CD4-positive, alpha-beta memory T cell (primary cell): Measurements from ENCODE around the gene INSYN2B. TPM values are rescaled to one million over a fixed set of nuclear protein-coding genes. Genes with fewer than 3 reads are reported as not detected.

ENCODE experiments used
- CTCF ChIA-PET: fragments of 350-600 bp; sonication (Branson Sonifier 250); formaldehyde crosslinking; loops from one replicate; lab custom pipeline; 2021; ENCODE audit warnings: inconsistent platforms; ENCODE audit not compliant: partially characterized antibody; lab: Charles Lee
- POLR2A ChIA-PET: fragments of 350-600 bp; sonication (Branson Sonifier 250); formaldehyde crosslinking; loops from one replicate; lab custom pipeline; 2021; ENCODE audit not compliant: partially characterized antibody; lab: Charles Lee
- DNase-seq, 5 donors: peaks; one replicate each; pipeline versions ENCODE4 v3.0.0 to v3.0.0-alpha.2; 2020 to 2022; ENCODE audit warnings: mixed read lengths in 1 of 5
- H3K27ac ChIP-seq: one replicate; pipeline ENCODE4 v1.7.0; 2013; ENCODE audit warnings: low read depth, low read length
- H3K27me3 ChIP-seq: 2 replicates; pipeline ENCODE4 v1.7.0; 2013; ENCODE audit warnings: mild to moderate bottlenecking, low read length, moderate library complexity; ENCODE audit not compliant: insufficient read depth
- H3K36me3 ChIP-seq: 2 replicates; pipeline ENCODE4 v1.7.0; 2013; ENCODE audit warnings: mild to moderate bottlenecking, low read length, moderate library complexity; ENCODE audit not compliant: insufficient read depth
- H3K4me1 ChIP-seq: 2 replicates; pipeline ENCODE4 v1.7.0; 2013; ENCODE audit warnings: mild to moderate bottlenecking, low read length, moderate library complexity; ENCODE audit not compliant: insufficient read depth
- H3K4me3 ChIP-seq, 2 donors: one replicate each; pipeline ENCODE4 v1.7.0; 2013; ENCODE audit warnings: low read length in 2 of 2, mild to moderate bottlenecking in 1 of 2
- H3K9me3 ChIP-seq, 2 donors: one replicate each; pipeline ENCODE4 v1.7.0; 2013; ENCODE audit warnings: low read length in 2 of 2, control low read depth in 1 of 2; ENCODE audit not compliant: control insufficient read depth in 1 of 2
- H3K27ac Mint-ChIP-seq, 7 donors: one replicate each; pipeline ENCODE4 v1.8.0; 2020 to 2021; ENCODE audit warnings: mixed read lengths in 7 of 7, mild to moderate bottlenecking in 6 of 7, inconsistent platforms in 3 of 7, moderate library complexity in 3 of 7
- H3K27me3 Mint-ChIP-seq, 2 donors: one replicate each; pipeline ENCODE4 v1.8.0; 2020 to 2021; ENCODE audit warnings: mixed read lengths in 2 of 2
- H3K36me3 Mint-ChIP-seq, 2 donors: one replicate each; pipeline ENCODE4 v1.8.0; 2020 to 2021; ENCODE audit warnings: mixed read lengths in 2 of 2, inconsistent platforms in 1 of 2, mild to moderate bottlenecking in 1 of 2
- H3K4me1 Mint-ChIP-seq, 4 donors: one replicate each; pipeline ENCODE4 v1.8.0; 2020 to 2021; ENCODE audit warnings: mixed read lengths in 4 of 4, mild to moderate bottlenecking in 1 of 4
- H3K4me3 Mint-ChIP-seq, 8 donors: one replicate each; pipeline ENCODE4 v1.8.0; 2020 to 2021; ENCODE audit warnings: mixed read lengths in 8 of 8, mild to moderate bottlenecking in 7 of 8, moderate library complexity in 6 of 8, inconsistent platforms in 3 of 8
- H3K9me3 Mint-ChIP-seq, 8 donors: one replicate each; pipeline ENCODE4 v1.8.0; 2020 to 2021; ENCODE audit warnings: mixed read lengths in 8 of 8, mild to moderate bottlenecking in 5 of 8, inconsistent platforms in 3 of 8, moderate library complexity in 1 of 8
- intact Hi-C: fragments of 100-400 bp; cut with micrococcal nuclease; formaldehyde crosslinking; loops from one replicate; pipeline ENCODE4 v1.15.1; 2023
- polyA plus RNA-seq, 2 donors: library from polyadenylated mRNA; unstranded; fragments of 300-500 nt; fragmentation: Illumina TruSeq; gene quantifications; one replicate each; pipeline ENCODE4 v1.2.3, GENCODE V29; 2021
- total RNA-seq, 2 experiments: library from RNA; stranded (reverse); gene quantifications; one replicate each; pipeline ENCODE4 v1.2.3, GENCODE V29; 2021

Gene INSYN2B
- total and polyA plus RNA-seq, 4 experiments from 2014 or later, result not detected

GRCh38 chr5:169864483-169864882, 115.8 kb downstream of the INSYN2B start:
- Histone ChIP-seq H3K36me3 (peaks cover 8% of the 10 kb centered on the region), H3K4me3 (no peak overlapping the region), H3K27ac (no peak overlapping the region), H3K4me1 (no peaks in the 10 kb centered on the region), H3K9me3 (no peaks in the 10 kb centered on the region), H3K27me3 (no peaks in the 10 kb centered on the region)
- intact Hi-C loops, result no loop called here
- peak overlapping the region in 2 of 7 donors; percentile 47 to 86 for H3K27ac Mint-ChIP-seq
- no peak overlapping the region for H3K4me3 Mint-ChIP-seq
- DNase-seq, result no peak
- peaks cover 12 to 27% (median 17%) of the 10 kb centered on the region in 4 donors for H3K4me1 Mint-ChIP-seq
- ChIA-PET CTCF (no interaction called here), POLR2A (no interaction called here)
- H3K36me3 Mint-ChIP-seq, result peaks cover 42 to 51% of the 10 kb centered on the region in 2 donors
- no peaks in the 10 kb centered on the region for H3K27me3 Mint-ChIP-seq
- no peaks in the 10 kb centered on the region for H3K9me3 Mint-ChIP-seq

- no peaks in the 10 kb centered on the region for H3K27me3 Mint-ChIP-seq
Measured at GRCh38 chr5:169862391-169862811, 117.9 kb downstream of the INSYN2B start.

GRCh38 chr5:169861934-169862333, 118.4 kb downstream of the INSYN2B start:
- Mint-ChIP-seq H3K27ac (no peak overlapping the region), H3K4me1 (peaks cover 27 to 37% (median 29%) of the 10 kb centered on the region in 4 donors)
- CTCF ChIA-PET, result interaction anchor here (1.0 kb wide), 1 partner anchor 10 kb away, joined by 4 read pairs; no protein-coding TSS in a partner anchor

More at GRCh38 chr5:169862391-169862811, 117.9 kb downstream of the INSYN2B start:
- no peaks in the 10 kb centered on the region for H3K4me1 ChIP-seq
- H3K4me1 Mint-ChIP-seq, result peaks cover 24 to 36% (median 25%) of the 10 kb centered on the region in 4 donors
- intact Hi-C loops, result no loop called here
- H3K4me3 ChIP-seq, result no peak overlapping the region
- H3K4me3 Mint-ChIP-seq, result no peak overlapping the region
- peaks cover 27 to 39% of the 10 kb centered on the region in 2 donors for H3K36me3 Mint-ChIP-seq
- no peaks in the 10 kb centered on the region for H3K36me3 ChIP-seq
- DNase-seq, result no peak
- CTCF ChIA-PET, result no interaction called here
- no peak overlapping the region for H3K27ac Mint-ChIP-seq
- no peaks in the 10 kb centered on the region for H3K27me3 ChIP-seq
- H3K27ac ChIP-seq, result no peak overlapping the region
- H3K9me3 ChIP-seq, result no peaks in the 10 kb centered on the region
- no peaks in the 10 kb centered on the region for H3K9me3 Mint-ChIP-seq
- POLR2A ChIA-PET, result no interaction called here

GRCh38 chr5:169861433-169861832, 118.9 kb downstream of the INSYN2B start:
- CTCF ChIA-PET, result interaction anchor here (1.0 kb wide), 1 partner anchor 9 kb away, joined by 4 read pairs; no protein-coding TSS in a partner anchor
- Histone ChIP-seq H3K27ac (no peak overlapping the region), H3K36me3 (no peaks in the 10 kb centered on the region), H3K9me3 (no peaks in the 10 kb centered on the region), H3K4me3 (no peak overlapping the region), H3K4me1 (no peaks in the 10 kb centered on the region), H3K27me3 (no peaks in the 10 kb centered on the region)
- Mint-ChIP-seq H3K36me3 (peaks cover 28 to 32% of the 10 kb centered on the region in 2 donors), H3K27ac (no peak overlapping the region), H3K9me3 (no peaks in the 10 kb centered on the region), H3K27me3 (no peaks in the 10 kb centered on the region), H3K4me1 (peaks cover 28 to 38% (median 30%) of the 10 kb centered on the region in 4 donors), H3K4me3 (no peak overlapping the region)
- DNase-seq, result no peak
- POLR2A ChIA-PET, result no interaction called here
- intact Hi-C loops, result no loop called here

More at GRCh38 chr5:169861934-169862333, 118.4 kb downstream of the INSYN2B start:
- H3K36me3 Mint-ChIP-seq, result peaks cover 27 to 36% of the 10 kb centered on the region in 2 donors
- POLR2A ChIA-PET, result no interaction called here
- H3K27me3 Mint-ChIP-seq, result no peaks in the 10 kb centered on the region
- no peaks in the 10 kb centered on the region for H3K9me3 Mint-ChIP-seq
- no peak overlapping the region for H3K4me3 ChIP-seq
- intact Hi-C loops, result no loop called here
- H3K4me1 ChIP-seq, result no peaks in the 10 kb centered on the region
- no peaks in the 10 kb centered on the region for H3K9me3 ChIP-seq
- no peak for DNase-seq
- H3K27me3 ChIP-seq, result no peaks in the 10 kb centered on the region
- no peak overlapping the region for H3K27ac ChIP-seq
- no peaks in the 10 kb centered on the region for H3K36me3 ChIP-seq
- H3K4me3 Mint-ChIP-seq, result no peak overlapping the region

- Histone ChIP-seq H3K27ac (no peak overlapping the region), H3K36me3 (no peaks in the 10 kb centered on the region), H3K4me1 (no peaks in the 10 kb centered on the region), H3K9me3 (no peaks in the 10 kb centered on the region), H3K4me3 (no peak overlapping the region), H3K27me3 (no peaks in the 10 kb centered on the region)
- Mint-ChIP-seq H3K4me3 (no peak overlapping the region), H3K27me3 (no peaks in the 10 kb centered on the region), H3K36me3 (peaks cover 33 to 36% of the 10 kb centered on the region in 2 donors), H3K4me1 (peaks cover 29 to 38% (median 34%) of the 10 kb centered on the region in 4 donors), H3K9me3 (no peaks in the 10 kb centered on the region), H3K27ac (peak overlapping the region in 1 of 7 donors; percentile 11)
- no peak for DNase-seq
- ChIA-PET POLR2A (no interaction called here), CTCF (no interaction called here)
- intact Hi-C loops, result no loop called here
Measured at GRCh38 chr5:169860585-169860984, 119.7 kb downstream of the INSYN2B start.

GRCh38 chr5:169856571-169856970, 123.7 kb downstream of the INSYN2B start:
- Mint-ChIP-seq H3K4me3 (no peak overlapping the region), H3K9me3 (peaks cover 0 to 7% (median 1%) of the 10 kb centered on the region in 8 donors), H3K27me3 (no peaks in the 10 kb centered on the region), H3K4me1 (peaks cover 36 to 49% (median 42%) of the 10 kb centered on the region in 4 donors), H3K27ac (peak overlapping the region in 1 of 7 donors; percentile 5), H3K36me3 (peaks cover 41 to 54% of the 10 kb centered on the region in 2 donors)
- Histone ChIP-seq H3K36me3 (peaks cover 6% of the 10 kb centered on the region), H3K9me3 (no peaks in the 10 kb centered on the region), H3K4me1 (no peaks in the 10 kb centered on the region), H3K27me3 (no peaks in the 10 kb centered on the region), H3K27ac (no peak overlapping the region), H3K4me3 (no peak overlapping the region)
- intact Hi-C loops, result no loop called here
- no peak for DNase-seq
- ChIA-PET CTCF (no interaction called here), POLR2A (no interaction called here)

GRCh38 chr5:169851321-169851850, 128.9 kb downstream of the INSYN2B start:
- Histone ChIP-seq H3K27ac (no peak overlapping the region), H3K36me3 (peaks cover 13% of the 10 kb centered on the region), H3K9me3 (peaks cover 5% of the 10 kb centered on the region in 2 donors), H3K4me1 (no peaks in the 10 kb centered on the region), H3K4me3 (no peak overlapping the region), H3K27me3 (no peaks in the 10 kb centered on the region)
- peaks cover 82 to 90% of the 10 kb centered on the region in 2 donors for H3K36me3 Mint-ChIP-seq
- no peak overlapping the region for H3K27ac Mint-ChIP-seq
- H3K4me1 Mint-ChIP-seq, result peaks cover 16 to 20% (median 18%) of the 10 kb centered on the region in 4 donors
- ChIA-PET CTCF (interaction anchor here (0.9 kb wide), 1 partner anchor 10 kb away, joined by 4 read pairs; no protein-coding TSS in a partner anchor), POLR2A (no interaction called here)
- intact Hi-C loops, result no loop called here
- peaks cover 0 to 36% (median 24%) of the 10 kb centered on the region in 8 donors for H3K9me3 Mint-ChIP-seq
- DNase-seq, result no peak
- no peaks in the 10 kb centered on the region for H3K27me3 Mint-ChIP-seq
- H3K4me3 Mint-ChIP-seq, result no peak overlapping the region
